Measurements from ENCODE around the gene ZNF799. TPM values are rescaled to one million over a fixed set of nuclear protein-coding genes. Genes with fewer than 3 reads are reported as not detected.
A peak's percentile ranks its signal among the peaks of the same experiment; 100 is the strongest.

The ZNF799 gene
- total and polyA plus RNA-seq, 2 of the 13 experiments (the other 11 are each of a cell fraction or from before 2014, with no cell fraction given) = 7.7 to 17.9 TPM

DNA sequence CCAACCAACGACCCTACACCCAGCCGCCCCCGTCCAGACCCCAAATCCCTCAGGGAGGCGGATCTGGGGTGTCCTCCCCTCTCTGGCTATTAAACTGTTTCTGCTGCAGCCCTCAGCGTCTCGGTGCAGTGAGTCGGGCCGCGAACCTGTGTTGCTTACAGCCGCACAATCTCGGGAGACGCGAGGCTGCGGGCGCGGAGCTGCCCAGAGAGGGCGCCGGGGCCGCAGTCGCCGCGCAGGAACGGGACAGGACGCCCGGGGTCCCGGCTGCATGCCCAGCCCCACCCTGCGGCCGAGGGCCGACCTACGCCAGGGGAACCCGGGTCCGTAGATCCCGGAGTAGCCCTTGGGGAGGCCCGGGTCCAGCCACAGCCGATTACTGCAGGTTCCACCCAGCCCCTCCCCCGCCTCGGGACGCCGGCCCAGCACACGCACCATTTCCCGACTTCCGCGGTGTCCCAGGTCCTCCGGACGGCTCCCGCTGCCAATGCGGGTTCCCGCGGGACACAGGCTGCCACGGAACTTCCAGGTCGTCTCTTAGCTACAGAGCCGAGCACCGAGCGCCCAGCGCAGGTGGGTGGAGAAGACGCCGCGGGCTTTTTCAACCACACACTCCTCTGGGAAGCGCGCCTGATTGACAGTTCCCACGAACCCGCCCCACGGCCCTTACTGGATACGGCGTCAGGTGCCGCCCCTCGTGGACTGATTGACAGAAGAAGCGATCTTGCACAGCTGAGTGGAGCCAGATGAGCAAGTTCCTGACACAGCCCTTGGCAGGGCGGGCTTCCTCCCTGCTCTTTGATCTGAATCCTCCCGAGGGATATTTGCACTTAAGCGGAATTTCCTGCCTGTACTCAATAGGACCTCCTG lies at the start of gene ZNF799 (continued):
- no peak for TF ChIP-seq ZNF646 (CRISPR knock-in tag; IDR thresholded peaks at IDR 0.05)
- TF ChIP-seq ZNF510 (CRISPR knock-in tag; IDR thresholded peaks at IDR 0.05; ENCODE audit: low read depth) = no peak
- no peak for TF ChIP-seq ZNF260 (CRISPR knock-in tag; IDR thresholded peaks at IDR 0.05; ENCODE audit: borderline replicate concordance, low read depth)
- peak; percentile 76; the same call in 1 of the 2 replicates for TF ChIP-seq ZNF333 (CRISPR knock-in tag; IDR thresholded peaks at IDR 0.05; ENCODE audit: borderline replicate concordance)
- no peak for TF ChIP-seq NFKBIZ (CRISPR knock-in tag; IDR thresholded peaks at IDR 0.05)
- no peak for TF ChIP-seq KDM3A (CRISPR knock-in tag; IDR thresholded peaks at IDR 0.05; ENCODE audit: low read depth)
- TF ChIP-seq ZNF639 (CRISPR knock-in tag; conservative IDR thresholded peaks at IDR 0.05) = no peak
- TF ChIP-seq GATAD1 (CRISPR knock-in tag; IDR thresholded peaks at IDR 0.05) = 0 out of 2 replicates have a peak, but pooled peaks have one; percentile 12
- TF ChIP-seq, protein P1, sequence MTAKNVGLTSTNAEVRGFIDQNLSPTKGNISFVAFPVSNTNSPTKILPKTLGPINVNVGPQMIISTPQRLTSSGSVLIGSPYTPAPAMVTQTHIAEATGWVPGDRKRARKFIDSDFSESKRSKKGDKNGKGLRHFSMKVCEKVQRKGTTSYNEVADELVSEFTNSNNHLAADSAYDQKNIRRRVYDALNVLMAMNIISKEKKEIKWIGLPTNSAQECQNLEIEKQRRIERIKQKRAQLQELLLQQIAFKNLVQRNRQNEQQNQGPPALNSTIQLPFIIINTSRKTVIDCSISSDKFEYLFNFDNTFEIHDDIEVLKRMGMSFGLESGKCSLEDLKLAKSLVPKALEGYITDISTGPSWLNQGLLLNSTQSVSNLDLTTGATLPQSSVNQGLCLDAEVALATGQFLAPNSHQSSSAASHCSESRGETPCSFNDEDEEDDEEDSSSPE (CRISPR knock-in tag; IDR thresholded peaks at IDR 0.05) = peak; percentile 89
- peak; percentile 28; the same call in 1 of the 2 replicates for TF ChIP-seq CEBPG (CRISPR knock-in tag; IDR thresholded peaks at IDR 0.05)
- no peak for TF ChIP-seq KDM4B (CRISPR knock-in tag; IDR thresholded peaks at IDR 0.05)
- peak; percentile 74; the same call in 1 of the 2 replicates for TF ChIP-seq DRAP1 (CRISPR knock-in tag; IDR thresholded peaks at IDR 0.05)
- TF ChIP-seq ZNF251 (CRISPR knock-in tag; IDR thresholded peaks at IDR 0.05) = no peak
- TF ChIP-seq ZNF720 (CRISPR knock-in tag; IDR thresholded peaks at IDR 0.05) = no peak
- no peak for TF ChIP-seq ZFYVE20 (CRISPR knock-in tag; IDR thresholded peaks at IDR 0.05; ENCODE audit: borderline replicate concordance, low read depth)
- TF ChIP-seq ZEB1 (IDR thresholded peaks at IDR 0.05; ENCODE audit: insufficient replicate concordance, low read depth) = no peak
- no peak for TF ChIP-seq ZNF451 (CRISPR knock-in tag; IDR thresholded peaks at IDR 0.05)
- peak; percentile 68; the same call in 1 of the 2 replicates for TF ChIP-seq REL (CRISPR knock-in tag; conservative IDR thresholded peaks at IDR 0.05)
- no peak for TF ChIP-seq CBFB (CRISPR knock-in tag; IDR thresholded peaks at IDR 0.05)
- no peak for TF ChIP-seq ZNF101 (CRISPR knock-in tag; IDR thresholded peaks at IDR 0.05; ENCODE audit: borderline replicate concordance, low read depth)
- no peak for TF ChIP-seq THYN1 (CRISPR knock-in tag; IDR thresholded peaks at IDR 0.05; ENCODE audit: borderline replicate concordance, low read depth)
